ENCODE data around the gene PODNL1.
A peak's percentile ranks its signal among the peaks of the same experiment; 100 is the strongest.

The PODNL1 gene

GRCh38 chr19:13884726-13885591, 53.3 kb downstream of the PODNL1 start:
- Mint-ChIP-seq H3K9me3 (no peaks in the 10 kb centered on the region), H3K27ac (no peak overlapping the region), H3K4me1 (ENCODE audit: low read depth) (peaks cover 41% of the 10 kb centered on the region), H3K36me3 (ENCODE audit: low read depth) (no peaks in the 10 kb centered on the region), H3K4me3 (no peak overlapping the region), H3K27me3 (no peaks in the 10 kb centered on the region)

GRCh38 chr19:13883516-13884064, 54.6 kb downstream of the PODNL1 start:
- peaks cover 41% of the 10 kb centered on the region for H3K4me1 Mint-ChIP-seq (ENCODE audit: low read depth)
- no peaks in the 10 kb centered on the region for H3K9me3 Mint-ChIP-seq
- H3K36me3 Mint-ChIP-seq (ENCODE audit: low read depth), result no peaks in the 10 kb centered on the region
- peak overlapping the region; percentile 10 for H3K27ac Mint-ChIP-seq
- no peaks in the 10 kb centered on the region for H3K27me3 Mint-ChIP-seq
- no peak overlapping the region for H3K4me3 Mint-ChIP-seq

GRCh38 chr19:13882836-13883235, 55.4 kb downstream of the PODNL1 start:
- Mint-ChIP-seq H3K36me3 (ENCODE audit: low read depth) (no peaks in the 10 kb centered on the region), H3K9me3 (no peaks in the 10 kb centered on the region), H3K27ac (no peak overlapping the region), H3K4me3 (no peak overlapping the region), H3K4me1 (ENCODE audit: low read depth) (peaks cover 41% of the 10 kb centered on the region), H3K27me3 (no peaks in the 10 kb centered on the region)

- Mint-ChIP-seq H3K27me3 (no peaks in the 10 kb centered on the region), H3K4me3 (peak overlapping the region; percentile 32), H3K36me3 (ENCODE audit: low read depth) (no peaks in the 10 kb centered on the region), H3K9me3 (no peaks in the 10 kb centered on the region), H3K27ac (no peak overlapping the region), H3K4me1 (ENCODE audit: low read depth) (peaks cover 38% of the 10 kb centered on the region)
Measured at GRCh38 chr19:13882419-13882795, 55.8 kb downstream of the PODNL1 start.

GRCh38 chr19:13881692-13882418, 56.4 kb downstream of the PODNL1 start:
- Mint-ChIP-seq H3K9me3 (no peaks in the 10 kb centered on the region), H3K4me3 (peak overlapping the region; percentile 32), H3K27me3 (no peaks in the 10 kb centered on the region), H3K4me1 (ENCODE audit: low read depth) (peaks cover 37% of the 10 kb centered on the region), H3K36me3 (ENCODE audit: low read depth) (no peaks in the 10 kb centered on the region), H3K27ac (peak overlapping the region; percentile 78)

GRCh38 chr19:13881251-13881691, 56.9 kb downstream of the PODNL1 start:
- Mint-ChIP-seq H3K9me3 (no peaks in the 10 kb centered on the region), H3K27ac (no peak overlapping the region), H3K4me1 (ENCODE audit: low read depth) (peaks cover 33% of the 10 kb centered on the region), H3K27me3 (no peaks in the 10 kb centered on the region), H3K36me3 (ENCODE audit: low read depth) (no peaks in the 10 kb centered on the region), H3K4me3 (peak overlapping the region; percentile 32)

Data from stimulated activated naive CD8-positive, alpha-beta T cell treated with anti-CD3 and anti-CD28 coated beads, Interleukin-15, Interleukin-2, amounts not matched to agents 100 ng/mL and 50 ng/mL, for 24 hours (primary cell).